NCI-H2196 (cell line): ENCODE data around the gene NOP56.

Experiments
- DNase-seq: peaks from one replicate; lab custom pipeline; 2025; ENCODE audit not compliant: unreplicated experiment; lab: John Stamatoyannopoulos, UW

NOP56 gene

GRCh38 chr20:2651772-2652723 is at the start of gene NOP56:
Gene NOP56, plus strand, starts transcription at chr20:2652632. Its CDS starts 29 bp downstream, at chr20:2652661.
- peak; percentile 91 for DNase-seq

GRCh38 chr20:2602746-2603145 is 49.7 kb upstream of the NOP56 start:
- no peak for DNase-seq

GRCh38 chr20:2603816-2604505 is 48.5 kb upstream of the NOP56 start:
- peak; percentile 38 for DNase-seq

GRCh38 chr20:2604506-2604835 is 48.0 kb upstream of the NOP56 start:
- peak; percentile 38 for DNase-seq

GRCh38 chr20:2606507-2607006 is 45.9 kb upstream of the NOP56 start:
- no peak for DNase-seq

- no peak for DNase-seq
These were observed 42.1 kb upstream of the NOP56 start for GRCh38 chr20:2610326-2610725.

GRCh38 chr20:2610941-2611720 is 41.3 kb upstream of the NOP56 start:
- DNase-seq = no peak

- DNase-seq = no peak
These were observed 40.4 kb upstream of the NOP56 start for GRCh38 chr20:2612073-2612472.

GRCh38 chr20:2616634-2617033 is 35.8 kb upstream of the NOP56 start:
- no peak for DNase-seq

- no peak for DNase-seq
These were observed 35.2 kb upstream of the NOP56 start for GRCh38 chr20:2617099-2617714.

- no peak for DNase-seq
These were observed 33.6 kb upstream of the NOP56 start for GRCh38 chr20:2618815-2619214.

- DNase-seq = no peak
These were observed 33.1 kb upstream of the NOP56 start for GRCh38 chr20:2619337-2619736.

GRCh38 chr20:2619961-2620595 is 32.4 kb upstream of the NOP56 start:
- DNase-seq = no peak

GRCh38 chr20:2624190-2624589 is 28.2 kb upstream of the NOP56 start:
- no peak for DNase-seq

- DNase-seq = no peak
These were observed 27.4 kb upstream of the NOP56 start for GRCh38 chr20:2625062-2625461.

GRCh38 chr20:2626853-2627541 is 25.4 kb upstream of the NOP56 start:
- DNase-seq = no peak

- DNase-seq = no peak
These were observed 21.2 kb upstream of the NOP56 start for GRCh38 chr20:2631228-2631627.

- DNase-seq = no peak
These were observed 19.1 kb upstream of the NOP56 start for GRCh38 chr20:2633381-2633780.

- no peak for DNase-seq
These were observed 15.2 kb upstream of the NOP56 start for GRCh38 chr20:2637246-2637645.

- DNase-seq = no peak
These were observed 12.2 kb upstream of the NOP56 start for GRCh38 chr20:2640260-2640659.
